IgD-negative memory B cell (primary cell): ENCODE measurements around the gene ALS2CL. TPM values are rescaled to one million over a fixed set of nuclear protein-coding genes. Genes with fewer than 3 reads are reported as not detected.
A peak's percentile ranks its signal among the peaks of the same experiment; 100 is the strongest.

Source experiments
- H3K27ac Mint-ChIP-seq, 3 donors: one replicate each; pipeline ENCODE4 v1.8.0; 2020 to 2022; ENCODE audit warnings: mild to moderate bottlenecking in 3 of 3, mixed read lengths in 3 of 3, moderate library complexity in 1 of 3
- H3K27me3 Mint-ChIP-seq: one replicate; pipeline ENCODE4 v1.8.0; 2021; ENCODE audit warnings: mixed read lengths
- H3K36me3 Mint-ChIP-seq: one replicate; pipeline ENCODE4 v1.8.0; 2020; ENCODE audit warnings: mild to moderate bottlenecking, mixed read lengths
- H3K4me1 Mint-ChIP-seq, 3 donors: one replicate each; pipeline ENCODE4 v1.8.0; 2020 to 2022; ENCODE audit warnings: mixed read lengths in 3 of 3, mild to moderate bottlenecking in 1 of 3
- H3K4me3 Mint-ChIP-seq, 4 donors: one replicate each; pipeline ENCODE4 v1.8.0; 2020 to 2022; ENCODE audit warnings: mild to moderate bottlenecking in 4 of 4, mixed read lengths in 4 of 4, moderate library complexity in 3 of 4
- H3K9me3 Mint-ChIP-seq, 3 donors: one replicate each; pipeline ENCODE4 v1.8.0; 2020 to 2021; ENCODE audit warnings: mixed read lengths in 3 of 3, mild to moderate bottlenecking in 1 of 3
- polyA plus RNA-seq: library from polyadenylated mRNA; unstranded; fragments of 300-500 nt; fragmentation: Illumina TruSeq; gene quantifications from one replicate; pipeline ENCODE4 v1.2.3, GENCODE V29; 2021

Gene ALS2CL
- polyA plus RNA-seq, 1 donor from 2014 or later = 0.10 TPM

DNA sequence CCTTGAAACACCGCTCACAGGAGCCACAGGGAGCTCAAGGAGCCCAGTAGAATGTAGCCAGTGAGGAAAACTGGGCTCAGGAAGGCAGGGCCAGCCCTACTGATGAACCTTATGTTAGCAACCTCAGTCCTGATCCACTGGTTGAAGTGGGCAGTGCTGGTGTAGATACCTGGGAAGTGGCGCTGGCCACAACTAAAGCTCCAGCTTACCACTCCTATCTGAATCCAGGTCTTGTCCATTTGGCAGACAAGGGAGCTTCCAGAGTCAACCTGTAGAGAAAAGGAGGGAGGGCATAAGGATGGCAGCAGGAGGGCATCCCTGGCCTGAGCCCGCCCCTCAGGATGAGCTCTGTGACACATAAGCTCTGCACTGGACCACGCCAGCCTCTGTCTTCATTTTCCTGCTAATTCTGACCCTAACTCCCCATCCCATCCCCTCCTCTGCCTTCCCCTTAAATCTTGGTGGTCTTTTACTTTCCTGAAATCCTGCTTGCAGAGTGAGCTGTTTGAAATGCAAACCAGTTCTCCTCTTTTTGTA, 26.3 kb upstream of the ALS2CL start:
- Mint-ChIP-seq H3K4me3 (no peak overlapping the region), H3K4me1 (peaks cover 0 to 3% (median 2%) of the 10 kb centered on the region in 3 donors), H3K9me3 (peaks cover 0 to 3% (median 0%) of the 10 kb centered on the region in 3 donors), H3K27me3 (peaks cover 15% of the 10 kb centered on the region), H3K36me3 (peaks cover 4% of the 10 kb centered on the region), H3K27ac (peak overlapping the region in 1 of 3 donors; percentile 67)

- Mint-ChIP-seq H3K9me3 (peaks cover 0 to 3% (median 0%) of the 10 kb centered on the region in 3 donors), H3K4me3 (no peak overlapping the region), H3K4me1 (peaks cover 0 to 3% (median 2%) of the 10 kb centered on the region in 3 donors), H3K27me3 (peaks cover 15% of the 10 kb centered on the region), H3K27ac (peak overlapping the region in 1 of 3 donors; percentile 67), H3K36me3 (peaks cover 4% of the 10 kb centered on the region)
These were observed 25.6 kb upstream of the ALS2CL start for GRCh38 chr3:46719044-46719565.

- Mint-ChIP-seq H3K4me1 (peaks cover 0 to 6% (median 2%) of the 10 kb centered on the region in 3 donors), H3K27ac (no peak within 1 kb of the TSS), H3K27me3 (peaks cover 15% of the 10 kb centered on the region), H3K9me3 (peaks cover 0 to 3% (median 0%) of the 10 kb centered on the region in 3 donors), H3K4me3 (no peak within 1 kb of the TSS), H3K36me3 (peaks cover 6% of the 10 kb centered on the region)
These were observed 24.2 kb upstream of the ALS2CL start, which contains the start of gene PRSS50 for GRCh38 chr3:46717447-46718231. PRSS50 (minus strand) TSS chr3:46717869; CDS start chr3:46717824, 45 bp downstream.

DNA sequence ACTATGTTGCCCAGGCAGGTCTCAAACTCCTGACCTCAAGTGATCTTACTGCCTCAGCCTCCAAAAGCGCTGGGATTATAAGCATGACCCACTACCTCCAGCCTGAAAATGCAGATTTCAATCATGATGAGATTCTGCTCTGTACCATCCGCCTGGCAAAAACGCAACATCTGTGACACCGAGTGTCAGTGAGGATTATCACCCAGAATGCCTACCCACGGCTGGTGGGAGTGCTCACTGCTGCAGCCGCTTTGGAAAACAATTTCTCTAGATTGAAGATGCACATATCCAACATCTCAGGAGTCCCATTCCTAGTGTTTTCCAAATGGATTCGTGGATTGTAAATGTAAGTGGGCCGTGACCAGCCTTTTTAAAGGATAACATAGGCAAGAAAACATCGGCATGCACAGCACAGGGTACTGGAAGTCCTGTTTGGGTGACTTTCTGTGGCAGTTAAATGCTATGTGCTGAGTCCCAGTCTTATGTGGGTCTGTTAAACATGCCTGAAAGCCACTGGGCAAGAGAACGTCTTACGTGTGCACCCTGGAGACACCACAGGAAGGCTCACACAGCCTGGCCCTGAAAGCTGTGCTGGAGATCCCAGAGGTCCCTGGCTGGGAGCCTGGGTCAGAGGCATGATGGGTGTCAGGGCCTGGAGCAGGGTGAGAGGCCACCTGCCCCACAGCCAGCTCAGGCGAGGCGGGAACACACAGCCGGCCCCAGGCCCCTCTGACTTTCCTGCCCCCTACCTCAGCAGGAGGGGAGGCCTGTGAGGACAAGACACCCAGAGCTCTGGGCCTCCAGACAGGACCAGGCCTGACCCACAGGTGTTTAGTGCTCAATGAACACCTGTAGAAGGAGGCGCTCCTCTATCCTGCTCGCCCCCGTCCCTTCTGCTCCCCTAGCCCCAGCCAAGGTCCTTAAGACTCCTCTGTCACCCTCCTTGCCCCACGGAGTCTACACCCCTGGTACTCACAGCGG, 23.3 kb upstream of the ALS2CL start:
- Mint-ChIP-seq H3K27me3 (peaks cover 15% of the 10 kb centered on the region), H3K4me3 (no peak overlapping the region), H3K9me3 (peaks cover 0 to 3% (median 0%) of the 10 kb centered on the region in 3 donors), H3K4me1 (peaks cover 0 to 6% (median 2%) of the 10 kb centered on the region in 3 donors), H3K27ac (peak overlapping the region in 1 of 3 donors; percentile 17), H3K36me3 (peaks cover 6% of the 10 kb centered on the region)

- H3K27me3 Mint-ChIP-seq = peaks cover 15% of the 10 kb centered on the region
- H3K4me1 Mint-ChIP-seq = peaks cover 0 to 6% (median 2%) of the 10 kb centered on the region in 3 donors
- no peak overlapping the region for H3K4me3 Mint-ChIP-seq
- peaks cover 6% of the 10 kb centered on the region for H3K36me3 Mint-ChIP-seq
- H3K27ac Mint-ChIP-seq = peak overlapping the region in 1 of 3 donors; percentile 17
- H3K9me3 Mint-ChIP-seq = no peaks in the 10 kb centered on the region
These were observed 22.2 kb upstream of the ALS2CL start for GRCh38 chr3:46715507-46716175.

DNA sequence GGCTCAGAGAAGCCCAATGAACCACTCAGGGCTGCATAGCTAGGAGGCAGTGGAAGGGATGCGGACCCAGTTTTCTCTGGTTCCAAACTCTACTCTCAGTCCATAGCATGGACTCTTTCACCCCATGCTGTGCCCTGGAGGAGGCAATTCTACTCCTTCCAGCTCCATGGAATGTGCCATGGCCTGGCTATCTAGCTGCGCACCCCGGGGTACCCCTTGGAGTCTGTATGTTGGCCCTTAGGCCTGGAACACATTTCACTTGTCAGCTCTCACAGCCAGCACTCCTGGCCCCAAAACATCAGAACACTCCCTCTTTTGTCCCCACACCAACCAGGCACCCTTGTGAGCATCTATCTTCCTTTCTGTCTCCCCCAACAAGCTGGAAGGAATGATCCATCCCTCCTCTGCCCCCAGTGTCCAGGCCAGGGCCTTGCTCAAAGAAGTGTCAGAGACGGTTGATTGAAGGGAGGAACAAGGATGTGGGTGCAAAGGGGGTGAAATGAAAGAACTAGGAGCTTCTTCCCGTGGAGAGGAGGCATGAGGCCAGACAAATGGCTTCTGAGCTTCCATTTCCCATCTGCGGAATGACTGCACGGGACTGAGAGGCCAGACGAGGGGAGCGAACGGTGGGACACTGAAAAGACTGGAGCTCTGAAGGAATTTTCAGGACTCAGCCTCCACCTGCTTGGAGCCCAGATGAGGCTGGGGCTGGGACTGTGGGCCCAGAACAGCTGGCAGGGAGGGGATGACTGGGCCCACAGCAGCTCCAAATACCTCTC, 21.4 kb upstream of the ALS2CL start:
- no peak overlapping the region for H3K27ac Mint-ChIP-seq
- H3K4me3 Mint-ChIP-seq = no peak overlapping the region
- peaks cover 0 to 6% (median 2%) of the 10 kb centered on the region in 3 donors for H3K4me1 Mint-ChIP-seq
- no peaks in the 10 kb centered on the region for H3K9me3 Mint-ChIP-seq
- peaks cover 6% of the 10 kb centered on the region for H3K36me3 Mint-ChIP-seq
- H3K27me3 Mint-ChIP-seq = peaks cover 15% of the 10 kb centered on the region

GRCh38 chr3:46713898-46714552, 20.5 kb upstream of the ALS2CL start:
- Mint-ChIP-seq H3K4me3 (no peak overlapping the region), H3K27me3 (peaks cover 6% of the 10 kb centered on the region), H3K4me1 (peaks cover 0 to 6% (median 2%) of the 10 kb centered on the region in 3 donors), H3K27ac (no peak overlapping the region), H3K9me3 (no peaks in the 10 kb centered on the region), H3K36me3 (peaks cover 6% of the 10 kb centered on the region)

- Mint-ChIP-seq H3K4me1 (peaks cover 0 to 5% (median 2%) of the 10 kb centered on the region in 3 donors), H3K27ac (no peak overlapping the region), H3K9me3 (no peaks in the 10 kb centered on the region), H3K36me3 (peaks cover 6% of the 10 kb centered on the region), H3K27me3 (peaks cover 4% of the 10 kb centered on the region), H3K4me3 (no peak overlapping the region)
These were observed 19.8 kb upstream of the ALS2CL start for GRCh38 chr3:46713050-46713897.

- Mint-ChIP-seq H3K9me3 (no peaks in the 10 kb centered on the region), H3K36me3 (peaks cover 6% of the 10 kb centered on the region), H3K27me3 (no peaks in the 10 kb centered on the region), H3K4me3 (peak overlapping the region in 1 of 4 donors; percentile 17), H3K27ac (no peak overlapping the region), H3K4me1 (peaks cover 0 to 5% (median 0%) of the 10 kb centered on the region in 3 donors)
These were observed 18.9 kb upstream of the ALS2CL start for GRCh38 chr3:46712191-46713049.

DNA sequence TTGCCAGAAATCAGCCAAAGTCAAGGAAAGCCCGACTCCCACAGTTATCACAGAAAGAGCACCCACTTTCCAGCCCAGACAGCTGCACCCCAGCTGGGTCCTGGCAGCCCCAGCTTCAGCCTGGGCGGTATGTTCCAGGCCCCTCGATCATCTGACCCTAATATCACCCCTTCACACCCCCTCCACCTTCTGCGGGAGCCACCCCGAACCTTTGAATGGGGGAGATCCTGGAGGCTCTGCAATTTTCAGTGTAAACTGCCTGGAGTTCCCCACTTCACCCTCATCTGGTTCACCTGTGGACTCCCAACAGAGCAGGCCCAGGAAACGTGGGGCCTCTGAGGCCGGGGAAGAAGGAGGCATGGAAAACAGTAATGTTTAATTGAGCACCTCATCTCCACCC, 18.3 kb upstream of the ALS2CL start:
- Mint-ChIP-seq H3K9me3 (no peaks in the 10 kb centered on the region), H3K36me3 (peaks cover 6% of the 10 kb centered on the region), H3K27ac (no peak overlapping the region), H3K4me3 (no peak overlapping the region), H3K27me3 (no peaks in the 10 kb centered on the region), H3K4me1 (peaks cover 0 to 5% (median 0%) of the 10 kb centered on the region in 3 donors)

DNA sequence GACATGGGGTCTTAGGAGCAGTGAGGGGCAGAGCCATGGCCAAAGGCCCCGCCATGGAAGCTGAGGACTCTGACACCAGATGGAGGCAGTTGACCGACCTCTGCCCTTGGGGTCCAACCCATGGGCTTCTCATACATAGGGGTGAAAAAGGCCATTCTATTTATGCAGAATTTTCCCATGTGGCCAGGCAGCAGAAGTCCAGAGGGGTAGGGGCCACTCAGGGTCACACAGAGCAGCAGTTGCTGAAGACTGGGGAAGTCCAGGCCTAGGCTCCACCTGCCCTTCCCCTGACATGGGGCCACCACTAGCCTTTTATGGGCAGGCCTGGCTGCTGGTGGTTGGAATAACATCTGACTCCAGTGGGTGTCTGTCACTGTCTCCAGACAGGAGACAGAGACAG, 17.8 kb upstream of the ALS2CL start:
- Mint-ChIP-seq H3K27ac (no peak overlapping the region), H3K27me3 (peaks cover 1% of the 10 kb centered on the region), H3K36me3 (peaks cover 6% of the 10 kb centered on the region), H3K9me3 (no peaks in the 10 kb centered on the region), H3K4me3 (no peak overlapping the region), H3K4me1 (peaks cover 0 to 5% (median 0%) of the 10 kb centered on the region in 3 donors)
